ENCODE data around the gene NOPCHAP1.

Gene NOPCHAP1

GRCh38 chr12:104971306-104971705 is 14.8 kb upstream of the NOPCHAP1 start:
- H3K27ac ChIP-seq: no peak overlapping the region
- H3K4me2 ChIP-seq (ENCODE audit: low read length): no peak overlapping the region
- H3K4me3 ChIP-seq (ENCODE audit: low read depth, low read length): no peak overlapping the region
- H3K27me3 ChIP-seq (ENCODE audit: control insufficient read depth, insufficient read depth, low read length): no peaks in the 10 kb centered on the region
- TF ChIP-seq CTCF (IDR thresholded peaks at IDR 0.05): no peak
- H3K9ac ChIP-seq: no peak overlapping the region
- no peaks in the 10 kb centered on the region for H3K79me2 ChIP-seq
- H3K9me3 ChIP-seq (ENCODE audit: control insufficient read depth, low read length): no peaks in the 10 kb centered on the region
- no peaks in the 10 kb centered on the region for H3K36me3 ChIP-seq (ENCODE audit: control insufficient read depth, insufficient read depth, low read length)
- no peaks in the 10 kb centered on the region for H3K4me1 ChIP-seq
- H2AFZ ChIP-seq: no peak overlapping the region

GRCh38 chr12:104973250-104973649 is 12.9 kb upstream of the NOPCHAP1 start:
- Histone ChIP-seq H3K4me1 (no peaks in the 10 kb centered on the region), H3K4me2 (ENCODE audit: low read length) (no peak overlapping the region), H3K27me3 (ENCODE audit: control insufficient read depth, insufficient read depth, low read length) (no peaks in the 10 kb centered on the region), H3K36me3 (ENCODE audit: control insufficient read depth, insufficient read depth, low read length) (no peaks in the 10 kb centered on the region), H3K4me3 (ENCODE audit: low read depth, low read length) (no peak overlapping the region), H3K27ac (no peak overlapping the region), H2AFZ (no peak overlapping the region), H3K9me3 (ENCODE audit: control insufficient read depth, low read length) (no peaks in the 10 kb centered on the region), H3K9ac (no peak overlapping the region), H3K79me2 (no peaks in the 10 kb centered on the region)
- TF ChIP-seq CTCF (IDR thresholded peaks at IDR 0.05): no peak

- Histone ChIP-seq H2AFZ (no peak overlapping the region), H3K79me2 (no peaks in the 10 kb centered on the region), H3K9me3 (ENCODE audit: control insufficient read depth, low read length) (no peaks in the 10 kb centered on the region), H3K4me2 (ENCODE audit: low read length) (no peak overlapping the region), H3K4me1 (no peaks in the 10 kb centered on the region), H3K36me3 (ENCODE audit: control insufficient read depth, insufficient read depth, low read length) (no peaks in the 10 kb centered on the region), H3K27ac (no peak overlapping the region), H3K9ac (no peak overlapping the region), H3K4me3 (ENCODE audit: low read depth, low read length) (no peak overlapping the region), H3K27me3 (ENCODE audit: control insufficient read depth, insufficient read depth, low read length) (no peaks in the 10 kb centered on the region)
- no peak for TF ChIP-seq CTCF (IDR thresholded peaks at IDR 0.05)
Measured at GRCh38 chr12:104974626-104975290, 11.4 kb upstream of the NOPCHAP1 start.

GRCh38 chr12:104975587-104976343 is 10.4 kb upstream of the NOPCHAP1 start:
- H2AFZ ChIP-seq: no peak overlapping the region
- no peak overlapping the region for H3K9ac ChIP-seq
- H3K27ac ChIP-seq: no peak overlapping the region
- no peaks in the 10 kb centered on the region for H3K27me3 ChIP-seq (ENCODE audit: control insufficient read depth, insufficient read depth, low read length)
- TF ChIP-seq CTCF (IDR thresholded peaks at IDR 0.05): no peak
- no peak overlapping the region for H3K4me3 ChIP-seq (ENCODE audit: low read depth, low read length)
- no peaks in the 10 kb centered on the region for H3K4me1 ChIP-seq
- no peaks in the 10 kb centered on the region for H3K36me3 ChIP-seq (ENCODE audit: control insufficient read depth, insufficient read depth, low read length)
- H3K4me2 ChIP-seq (ENCODE audit: low read length): no peak overlapping the region
- no peaks in the 10 kb centered on the region for H3K9me3 ChIP-seq (ENCODE audit: control insufficient read depth, low read length)
- H3K79me2 ChIP-seq: no peaks in the 10 kb centered on the region
